Left lobe of liver (tissue), 2 donors: Measurements from ENCODE around the gene NLRP2B. TPM values are rescaled to one million over a fixed set of nuclear protein-coding genes. Genes with fewer than 3 reads are reported as not detected.
"Not testable (repeated sequence)": the region's sequence is repeated elsewhere in the genome, so short reads cannot be mapped to it uniquely, and the experiment has no call there.

ENCODE experiments used
- ATAC-seq: fragments of 200-7000 bp; cut with Tn5 transposase; one replicate; pipeline ENCODE4 v1.9.1; 2020; ENCODE audit warnings: mild to moderate bottlenecking, moderate library complexity
- DNase-seq: peaks from one replicate; pipeline ENCODE4 v3.0.0-alpha.2; 2020; ENCODE audit warnings: low spot score
- total RNA-seq: library from RNA; stranded (reverse); gene quantifications from one replicate; pipeline ENCODE4 v1.2.1, GENCODE V29; 2021
- donor health status: DM: no; HTN: no; CAD: no; lungs with moderate emphysema.
- donor health status: DM: no; HTN: yes; CAD: no.

Gene NLRP2B
- 0.05 TPM for total RNA-seq

GRCh38 chrX:57680160-57680559 lies at the start of gene NLRP2B:
Gene NLRP2B (minus strand): TSS chrX:57680260.
- no peak for DNase-seq
- no peak for ATAC-seq

- not testable (repeated sequence) for DNase-seq, ATAC-seq
Measured at GRCh38 chrX:57725995-57726394, 45.9 kb upstream of the NLRP2B start.

GRCh38 chrX:57681341-57681740 lies 1.3 kb upstream of the NLRP2B start:
- DNase-seq (no peak), ATAC-seq (no peak)

GRCh38 chrX:57678686-57679428 lies 1.2 kb downstream of the NLRP2B start:
- DNase-seq (no peak), ATAC-seq (no peak)

- no peak for ATAC-seq
- DNase-seq = no peak
Measured at GRCh38 chrX:57677132-57677858, 2.8 kb downstream of the NLRP2B start.

- ATAC-seq (no peak), DNase-seq (no peak)
Measured at GRCh38 chrX:57675320-57675719, 4.7 kb downstream of the NLRP2B start.

- no peak for ATAC-seq
Measured at GRCh38 chrX:57674861-57675260, 5.2 kb downstream of the NLRP2B start.

GRCh38 chrX:57669961-57670360 lies 10.1 kb downstream of the NLRP2B start:
- DNase-seq (no peak), ATAC-seq (no peak)

More at GRCh38 chrX:57674861-57675260, 5.2 kb downstream of the NLRP2B start:
- DNase-seq = no peak

- DNase-seq (no peak), ATAC-seq (no peak)
Measured at GRCh38 chrX:57667010-57667409, 13.1 kb downstream of the NLRP2B start.

GRCh38 chrX:57655065-57655464 lies 25.0 kb downstream of the NLRP2B start:
- ATAC-seq (no peak), DNase-seq (no peak)

- DNase-seq (no peak), ATAC-seq (no peak)
Measured at GRCh38 chrX:57652705-57653104, 27.4 kb downstream of the NLRP2B start.

GRCh38 chrX:57651169-57651919 lies 28.7 kb downstream of the NLRP2B start:
- ATAC-seq = no peak
- no peak for DNase-seq

GRCh38 chrX:57647020-57647419 lies 33.0 kb downstream of the NLRP2B start:
- no peak for DNase-seq
- ATAC-seq = no peak

- ATAC-seq = peak; percentile 59
Measured at GRCh38 chrX:57643698-57644097, 36.4 kb downstream of the NLRP2B start.

GRCh38 chrX:57641338-57641737 lies 38.7 kb downstream of the NLRP2B start:
- ATAC-seq (peak; percentile 21), DNase-seq (no peak)

More at GRCh38 chrX:57643698-57644097, 36.4 kb downstream of the NLRP2B start:
- DNase-seq = no peak

- peak; percentile 68 for ATAC-seq
- peak; percentile 46 for DNase-seq
Measured at GRCh38 chrX:57640674-57641016, 39.4 kb downstream of the NLRP2B start.

- not testable (repeated sequence) for DNase-seq, ATAC-seq
Measured at GRCh38 chrX:57629438-57629837, 50.6 kb downstream of the NLRP2B start.
